Gastrocnemius medialis (tissue), 4 donors: ENCODE measurements around the gene ALKBH4. TPM values are rescaled to one million over a fixed set of nuclear protein-coding genes. Genes with fewer than 3 reads are reported as not detected.

Experiments
- ATAC-seq, 2 donors: fragments of 150-250 bp; one replicate each; pipeline ENCODE4 v1.9.1; 2016
- DNase-seq, 2 donors: peaks; one replicate each; pipeline ENCODE4 v3.0.0-alpha.2; 2019
- H3K27ac ChIP-seq, 4 donors: fragments of 200-600 bp; sonication (generic); 1 replicate in 1 of 4; 2 replicates in 3 of 4; pipeline ENCODE4 v1.5.1; 2016 to 2018; ENCODE audit warnings: mild to moderate bottlenecking in 2 of 4, moderate library complexity in 1 of 4
- H3K27me3 ChIP-seq, 3 donors: fragments of 200-600 bp; sonication (generic) in 2 of 3; 1 replicate in 1 of 3; 2 replicates in 2 of 3; pipeline versions ENCODE4 v1.5.1 to v1.6.0; 2016 to 2019; ENCODE audit warnings: mild to moderate bottlenecking in 1 of 3, moderate library complexity in 1 of 3
- H3K36me3 ChIP-seq, 2 donors: fragments of 200-600 bp; sonication (generic) in 1 of 2; one replicate each; pipeline ENCODE4 v1.5.1; 2017 to 2018
- H3K4me1 ChIP-seq, 2 donors: fragments of 200-600 bp; sonication (generic) in 1 of 2; one replicate each; pipeline ENCODE4 v1.5.1; 2016 to 2017; ENCODE audit warnings: mild to moderate bottlenecking in 2 of 2
- H3K4me3 ChIP-seq, 4 donors: fragments of 200-600 bp; sonication (generic) in 3 of 4; 1 replicate in 1 of 4; 2 replicates in 3 of 4; pipeline ENCODE4 v1.5.1; 2016 to 2019; ENCODE audit warnings: mild to moderate bottlenecking in 2 of 4
- H3K9me3 ChIP-seq, 3 donors: fragments of 200-600 bp; sonication (generic) in 2 of 3; 1 replicate in 1 of 3; 2 replicates in 2 of 3; pipeline ENCODE4 v1.5.1; 2016 to 2019
- CTCF ChIP-seq, 5 experiments: fragments of 450-650 bp in 3 of 5; fragments of 200-600 bp in 2 of 5; sonication (generic) in 2 of 5; IDR thresholded peaks in 4 of 5; conservative IDR thresholded peaks in 1 of 5; 1 replicate in 4 of 5; 2 replicates in 1 of 5; pipeline ENCODE4 v1.5.1; 2016 to 2019; ENCODE audit warnings: antibody characterized with exemption in 5 of 5, mild to moderate bottlenecking in 3 of 5, moderate library complexity in 3 of 5
- POLR2A ChIP-seq, 2 donors: fragments of 450-650 bp; IDR thresholded peaks; one replicate each; pipeline ENCODE4 v1.6.1; 2017; ENCODE audit warnings: antibody characterized with exemption in 2 of 2, mild to moderate bottlenecking in 2 of 2, moderate library complexity in 2 of 2
- in situ Hi-C, 4 donors: fragments of 200-750 bp; cut with MboI; loops; one replicate each; pipeline versions ENCODE4 v1.15.0 to v1.8.0; 2017; ENCODE audit warnings: low sequenced_read_pairs in 4 of 4
- intact Hi-C: fragments of 100-400 bp; cut with DNase I; formaldehyde crosslinking; loops from one replicate; pipeline ENCODE4 v1.15.1; 2023; ENCODE audit warnings: low total_unique reads
- total RNA-seq, 4 donors: library from RNA; depleted of rRNA; stranded (reverse); fragments of >200 nt; gene quantifications; one replicate each; pipeline versions ENCODE4 v1.1.0 to v1.2.3, GENCODE V29; 2016

The ALKBH4 gene
- total RNA-seq, 4 donors from 2014 or later: 8.7 to 15.1 (median 10.9) TPM

DNA sequence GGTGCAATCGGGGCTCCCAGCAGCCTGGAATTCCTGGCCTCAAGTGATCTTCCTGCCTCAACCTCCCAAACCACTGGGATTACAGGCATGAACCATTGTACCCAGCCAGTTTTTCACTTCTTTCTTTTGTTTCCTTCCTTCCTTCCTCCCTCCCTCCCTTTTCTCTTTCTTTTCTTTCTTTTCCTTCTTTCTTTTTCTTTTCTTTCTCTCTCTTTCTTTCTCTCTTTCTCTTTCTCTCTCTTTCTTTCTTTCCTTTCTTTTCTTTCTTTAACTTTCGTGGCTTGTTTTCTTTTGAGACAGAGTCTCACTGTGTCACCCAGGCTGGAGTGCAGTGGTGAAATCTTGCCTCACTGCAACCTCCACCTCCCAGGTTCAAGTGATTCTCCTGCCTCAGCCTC lies 19.0 kb downstream of the ALKBH4 start:
- no peak overlapping the region for H3K27ac ChIP-seq
- peaks cover 2 to 4% of the 10 kb centered on the region in 2 donors for H3K4me1 ChIP-seq
- ATAC-seq (no peak), DNase-seq (no peak)
- H3K4me3 ChIP-seq: no peak overlapping the region
- H3K9me3 ChIP-seq: no peaks in the 10 kb centered on the region
- no peaks in the 10 kb centered on the region for H3K36me3 ChIP-seq
- intact Hi-C loops: no loop called here
- no peaks in the 10 kb centered on the region for H3K27me3 ChIP-seq
- TF ChIP-seq CTCF (IDR thresholded peaks at IDR 0.05 in 4 of 5, conservative IDR thresholded peaks at IDR 0.05 in 1 of 5) (no peak), POLR2A (IDR thresholded peaks at IDR 0.05) (no peak)
- in situ Hi-C loops: no loop called here

DNA sequence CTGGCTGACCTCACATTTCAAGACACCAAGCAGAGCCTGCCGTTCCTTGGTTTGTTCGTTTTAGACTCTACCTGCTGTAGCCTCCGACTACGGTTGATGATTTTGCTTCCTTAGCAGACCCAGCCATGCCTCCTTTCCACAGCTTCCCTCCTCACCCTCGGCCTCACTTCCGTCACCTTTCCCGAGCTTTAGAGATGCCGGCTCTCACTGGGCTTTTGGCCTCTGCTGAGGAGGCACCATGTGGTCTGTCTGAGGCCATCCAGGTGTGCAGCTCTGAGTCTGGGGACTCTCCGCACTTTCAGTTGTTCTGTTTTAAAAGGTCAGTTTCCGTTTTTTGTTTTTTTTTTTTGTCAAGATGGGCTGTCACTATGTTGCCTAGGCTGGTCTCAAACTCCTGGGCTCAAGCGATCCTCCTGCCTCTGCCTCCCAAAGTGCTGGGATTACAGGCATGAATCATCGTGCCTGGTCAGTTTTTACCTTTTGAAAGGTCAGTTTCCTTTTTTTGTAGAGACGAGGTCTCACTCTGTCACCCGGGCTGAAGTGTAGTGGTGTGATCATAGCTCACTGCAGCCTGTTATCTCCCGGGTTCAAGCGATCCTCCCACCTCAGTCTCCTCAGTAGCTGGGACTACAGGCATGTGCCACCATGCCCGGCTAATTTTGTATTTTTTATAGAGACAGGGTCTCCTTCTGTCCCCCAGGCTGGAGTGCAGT lies 19.5 kb downstream of the ALKBH4 start:
- Histone ChIP-seq H3K27me3 (no peaks in the 10 kb centered on the region), H3K36me3 (no peaks in the 10 kb centered on the region), H3K27ac (no peak overlapping the region), H3K4me1 (peaks cover 8 to 9% of the 10 kb centered on the region in 2 donors), H3K4me3 (no peak overlapping the region), H3K9me3 (no peaks in the 10 kb centered on the region)
- intact Hi-C loops: no loop called here
- DNase-seq (no peak), ATAC-seq (no peak)
- TF ChIP-seq POLR2A (IDR thresholded peaks at IDR 0.05): no peak
- TF ChIP-seq CTCF (IDR thresholded peaks at IDR 0.05 in 4 of 5, conservative IDR thresholded peaks at IDR 0.05 in 1 of 5): no peak
- in situ Hi-C loops: no loop called here

- DNase-seq (peak; percentile 80 to 87), ATAC-seq (peak; percentile 96 to 97)
- Histone ChIP-seq H3K4me3 (no peak overlapping the region), H3K9me3 (no peaks in the 10 kb centered on the region), H3K27me3 (no peaks in the 10 kb centered on the region), H3K4me1 (peaks cover 13 to 14% of the 10 kb centered on the region in 2 donors), H3K27ac (peak overlapping the region; percentile 46 to 59 (median 50)), H3K36me3 (no peaks in the 10 kb centered on the region)
- in situ Hi-C loops (no loop called here), intact Hi-C loops (no loop called here)
- TF ChIP-seq POLR2A (IDR thresholded peaks at IDR 0.05): no peak
These were observed 24.5 kb downstream of the ALKBH4 start for GRCh38 chr7:102439963-102440795.

- no peak for TF ChIP-seq POLR2A (IDR thresholded peaks at IDR 0.05)
- TF ChIP-seq CTCF (IDR thresholded peaks at IDR 0.05 in 4 of 5, conservative IDR thresholded peaks at IDR 0.05 in 1 of 5): no peak
- no peaks in the 10 kb centered on the region for H3K27me3 ChIP-seq
- no peaks in the 10 kb centered on the region for H3K9me3 ChIP-seq
- intact Hi-C loops: no loop called here
- H3K36me3 ChIP-seq: no peaks in the 10 kb centered on the region
- H3K27ac ChIP-seq: no peak overlapping the region
- no peak for DNase-seq
- no peak for ATAC-seq
- H3K4me1 ChIP-seq: peaks cover 22 to 23% of the 10 kb centered on the region in 2 donors
- in situ Hi-C loops: no loop called here
- H3K4me3 ChIP-seq: no peak overlapping the region
These were observed 28.5 kb downstream of the ALKBH4 start for GRCh38 chr7:102436118-102436517.

DNA sequence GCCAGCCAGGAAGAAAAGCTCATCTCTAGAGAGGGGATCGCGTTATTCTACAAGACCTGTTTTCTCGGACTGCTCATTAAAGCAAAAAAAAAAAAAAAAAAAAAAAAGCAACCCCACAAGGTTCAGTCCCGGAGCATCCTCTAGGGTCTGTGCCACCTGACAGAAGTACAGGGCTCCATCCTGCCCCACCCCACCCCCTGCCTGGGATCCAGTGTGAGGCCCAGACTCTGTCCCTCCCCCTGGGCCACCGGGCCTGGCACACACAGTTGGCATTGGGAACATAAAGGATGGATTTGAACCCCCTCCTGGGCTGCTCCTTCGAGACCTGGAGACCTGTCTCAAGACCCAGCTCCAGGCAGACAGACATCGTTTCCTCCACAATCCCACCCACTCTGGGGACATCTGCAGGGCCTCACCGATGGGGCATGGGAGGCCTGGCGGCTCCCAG lies 30.6 kb downstream of the ALKBH4 start:
- peak in 1 of 2 donors; percentile 18 for ATAC-seq
- DNase-seq: no peak
- Histone ChIP-seq H3K9me3 (no peaks in the 10 kb centered on the region), H3K27ac (peak overlapping the region in 1 of 4 donors; percentile 49), H3K4me1 (peaks cover 9% of the 10 kb centered on the region in 2 donors), H3K27me3 (no peaks in the 10 kb centered on the region), H3K36me3 (no peaks in the 10 kb centered on the region), H3K4me3 (peak overlapping the region; percentile 55 to 75 (median 66))
- intact Hi-C loops (no loop called here), in situ Hi-C loops (no loop called here)
- TF ChIP-seq POLR2A (IDR thresholded peaks at IDR 0.05) (no peak), CTCF (IDR thresholded peaks at IDR 0.05 in 4 of 5, conservative IDR thresholded peaks at IDR 0.05 in 1 of 5) (no peak)
